Astrocyte (in vitro differentiated cells and primary cell): ENCODE data around the gene COL5A2. TPM values are rescaled to one million over a fixed set of nuclear protein-coding genes. Genes with fewer than 3 reads are reported as not detected.

Experiments used
- DNase-seq: peaks from one replicate; pipeline ENCODE4 v3.0.0-alpha.2; 2010; ENCODE audit warnings: low read depth
- FAIRE-seq: peaks from 2 replicates; lab custom pipeline; 2011; peaks lifted over from hg19 to GRCh38; lab: Jason Lieb, UNC
- H2AFZ ChIP-seq: 2 replicates; pipeline ENCODE4 v1.6.0; 2012; ENCODE audit warnings: low read depth, low read length, inconsistent platforms
- H3K27ac ChIP-seq: 2 replicates; pipeline ENCODE4 v1.5.1; 2011; ENCODE audit warnings: low read depth, low read length, inconsistent platforms
- H3K27me3 ChIP-seq: 2 replicates; pipeline ENCODE4 v1.6.0; 2011; ENCODE audit warnings: low read length, inconsistent platforms; ENCODE audit not compliant: insufficient read depth
- H3K36me3 ChIP-seq: 2 replicates; pipeline ENCODE4 v1.5.1; 2011; ENCODE audit warnings: low read length, inconsistent platforms; ENCODE audit not compliant: insufficient read depth
- H3K4me1 ChIP-seq: 2 replicates; pipeline ENCODE4 v1.5.1; 2011; ENCODE audit warnings: low read length, inconsistent platforms; ENCODE audit not compliant: insufficient read depth
- H3K4me2 ChIP-seq: 2 replicates; pipeline ENCODE4 v1.6.0; 2012; ENCODE audit warnings: low read length, inconsistent platforms
- H3K4me3 ChIP-seq: 2 replicates; pipeline ENCODE4 v1.5.1; 2011; ENCODE audit warnings: low read depth, mild to moderate bottlenecking, low read length, inconsistent platforms; ENCODE audit not compliant: insufficient read depth
- H3K79me2 ChIP-seq: 2 replicates; pipeline ENCODE4 v1.6.0; 2012; ENCODE audit warnings: mild to moderate bottlenecking, low read length, inconsistent platforms; ENCODE audit not compliant: insufficient read depth
- H3K9ac ChIP-seq: 2 replicates; pipeline ENCODE4 v1.6.0; 2012; ENCODE audit warnings: mild to moderate bottlenecking, low read length, inconsistent platforms
- H3K9me3 ChIP-seq: 2 replicates; pipeline ENCODE4 v1.5.1; 2012; ENCODE audit warnings: low read depth, mild to moderate bottlenecking, low read length, inconsistent platforms; ENCODE audit not compliant: insufficient read depth
- H4K20me1 ChIP-seq: 2 replicates; pipeline ENCODE4 v1.6.0; 2012; ENCODE audit warnings: low read length, inconsistent platforms; ENCODE audit not compliant: insufficient read depth
- H3K27ac Mint-ChIP-seq: one replicate; pipeline ENCODE4 v1.8.0; 2021; ENCODE audit warnings: mild to moderate bottlenecking, mixed read lengths; ENCODE audit not compliant: unreplicated experiment
- H3K27me3 Mint-ChIP-seq: one replicate; pipeline ENCODE4 v1.8.0; 2021; ENCODE audit warnings: low read depth, mixed read lengths; ENCODE audit not compliant: unreplicated experiment
- H3K36me3 Mint-ChIP-seq: one replicate; pipeline ENCODE4 v1.8.0; 2021; ENCODE audit warnings: low read depth, mixed read lengths; ENCODE audit not compliant: unreplicated experiment
- H3K4me1 Mint-ChIP-seq: one replicate; pipeline ENCODE4 v1.8.0; 2021; ENCODE audit warnings: low read depth, mixed read lengths; ENCODE audit not compliant: unreplicated experiment
- H3K4me3 Mint-ChIP-seq: one replicate; pipeline ENCODE4 v1.8.0; 2021; ENCODE audit warnings: mild to moderate bottlenecking, moderate library complexity, mixed read lengths; ENCODE audit not compliant: unreplicated experiment
- H3K9me3 Mint-ChIP-seq: one replicate; pipeline ENCODE4 v1.8.0; 2021; ENCODE audit warnings: mild to moderate bottlenecking, mixed read lengths; ENCODE audit not compliant: unreplicated experiment
- EZH2 ChIP-seq: IDR thresholded peaks from 2 replicates; pipeline ENCODE4 v1.6.1; 2012; ENCODE audit warnings: mild to moderate bottlenecking, low read length, inconsistent platforms; ENCODE audit not compliant: insufficient read depth
- total RNA-seq: library from RNA; stranded (reverse); gene quantifications from 2 replicates; pipeline ENCODE4 v1.2.1, GENCODE V29; 2021
- TF ChIP-seq, protein P1 (sequence below): IDR thresholded peaks from 2 replicates; pipeline ENCODE4 v1.5.1; 2011; ENCODE audit warnings: low read depth, mild to moderate bottlenecking, inconsistent platforms, low read length, moderate library complexity; ENCODE audit not compliant: insufficient read depth

COL5A2 gene
- total RNA-seq, 1 donor from 2014 or later: 429 TPM

DNA sequence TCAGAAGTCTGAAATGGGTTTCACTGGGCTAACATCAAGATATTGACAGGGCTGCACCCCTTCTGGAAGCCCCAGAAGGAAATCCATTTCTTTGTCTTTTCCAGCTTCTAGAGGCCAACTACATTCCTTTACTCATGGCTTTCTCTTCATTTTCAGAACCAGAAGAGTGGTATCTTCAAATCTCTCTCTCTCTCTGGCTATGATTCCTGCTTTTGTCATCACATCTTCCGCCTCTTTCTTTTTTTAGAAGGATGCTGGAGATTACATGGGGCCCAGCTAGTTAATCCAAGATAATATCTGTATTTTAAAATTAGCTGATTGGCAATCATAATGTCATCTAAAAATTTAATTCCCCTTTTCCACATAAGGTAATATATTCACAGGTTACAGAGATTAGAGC lies 23.8 kb downstream of the COL5A2 start:
- Mint-ChIP-seq H3K4me3 (no peak overlapping the region), H3K9me3 (no peaks in the 10 kb centered on the region), H3K4me1 (peaks cover 41% of the 10 kb centered on the region), H3K27me3 (no peaks in the 10 kb centered on the region), H3K27ac (no peak overlapping the region), H3K36me3 (peaks cover 14% of the 10 kb centered on the region)
- Histone ChIP-seq H3K27me3 (no peaks in the 10 kb centered on the region), H4K20me1 (peaks cover 29% of the 10 kb centered on the region), H3K27ac (no peak overlapping the region), H3K4me2 (no peak overlapping the region), H3K9me3 (no peaks in the 10 kb centered on the region), H3K36me3 (peaks cover 2% of the 10 kb centered on the region), H3K9ac (no peak overlapping the region), H2AFZ (no peak overlapping the region), H3K4me1 (peaks cover 17% of the 10 kb centered on the region), H3K4me3 (no peak overlapping the region), H3K79me2 (peaks cover 99% of the 10 kb centered on the region)
- no peak for FAIRE-seq
- DNase-seq: no peak
- no peak for TF ChIP-seq EZH2
- TF ChIP-seq, protein P1, sequence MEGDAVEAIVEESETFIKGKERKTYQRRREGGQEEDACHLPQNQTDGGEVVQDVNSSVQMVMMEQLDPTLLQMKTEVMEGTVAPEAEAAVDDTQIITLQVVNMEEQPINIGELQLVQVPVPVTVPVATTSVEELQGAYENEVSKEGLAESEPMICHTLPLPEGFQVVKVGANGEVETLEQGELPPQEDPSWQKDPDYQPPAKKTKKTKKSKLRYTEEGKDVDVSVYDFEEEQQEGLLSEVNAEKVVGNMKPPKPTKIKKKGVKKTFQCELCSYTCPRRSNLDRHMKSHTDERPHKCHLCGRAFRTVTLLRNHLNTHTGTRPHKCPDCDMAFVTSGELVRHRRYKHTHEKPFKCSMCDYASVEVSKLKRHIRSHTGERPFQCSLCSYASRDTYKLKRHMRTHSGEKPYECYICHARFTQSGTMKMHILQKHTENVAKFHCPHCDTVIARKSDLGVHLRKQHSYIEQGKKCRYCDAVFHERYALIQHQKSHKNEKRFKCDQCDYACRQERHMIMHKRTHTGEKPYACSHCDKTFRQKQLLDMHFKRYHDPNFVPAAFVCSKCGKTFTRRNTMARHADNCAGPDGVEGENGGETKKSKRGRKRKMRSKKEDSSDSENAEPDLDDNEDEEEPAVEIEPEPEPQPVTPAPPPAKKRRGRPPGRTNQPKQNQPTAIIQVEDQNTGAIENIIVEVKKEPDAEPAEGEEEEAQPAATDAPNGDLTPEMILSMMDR: no peak

DNA sequence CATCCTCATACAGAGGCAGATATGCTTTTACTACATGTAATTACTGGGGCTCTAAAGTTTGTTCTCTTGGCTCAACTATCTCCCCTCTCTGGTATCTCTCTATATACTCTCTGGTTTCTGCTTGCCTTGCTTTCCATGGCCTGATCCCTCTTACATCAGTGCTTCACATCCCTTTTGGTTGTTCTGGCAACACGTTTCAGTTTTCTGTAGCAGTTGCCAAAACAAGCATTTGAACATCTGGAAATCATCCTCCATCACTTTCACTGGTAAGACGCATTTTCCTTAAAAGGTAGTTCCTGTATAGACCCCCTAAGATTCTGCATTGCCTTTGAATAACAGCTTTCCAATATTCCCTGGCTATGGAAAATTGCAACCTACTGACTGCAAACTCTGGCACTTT lies 25.9 kb downstream of the COL5A2 start:
- H3K27ac ChIP-seq: no peak overlapping the region
- H3K79me2 ChIP-seq: peaks cover 100% of the 10 kb centered on the region
- H3K4me2 ChIP-seq: no peak overlapping the region
- H3K4me1 Mint-ChIP-seq: peaks cover 42% of the 10 kb centered on the region
- no peaks in the 10 kb centered on the region for H3K27me3 Mint-ChIP-seq
- H3K27me3 ChIP-seq: no peaks in the 10 kb centered on the region
- peaks cover 6% of the 10 kb centered on the region for H3K36me3 Mint-ChIP-seq
- H3K9me3 Mint-ChIP-seq: no peaks in the 10 kb centered on the region
- no peak overlapping the region for H3K9ac ChIP-seq
- no peak overlapping the region for H3K4me3 ChIP-seq
- H2AFZ ChIP-seq: no peak overlapping the region
- FAIRE-seq (peak; percentile 5), DNase-seq (peak; percentile 56)
- H3K9me3 ChIP-seq: no peaks in the 10 kb centered on the region
- TF ChIP-seq EZH2: no peak
- TF ChIP-seq, protein P1: no peak
- no peak overlapping the region for H3K4me3 Mint-ChIP-seq
- H4K20me1 ChIP-seq: peaks cover 36% of the 10 kb centered on the region
- no peak overlapping the region for H3K27ac Mint-ChIP-seq
- H3K36me3 ChIP-seq: peaks cover 5% of the 10 kb centered on the region
- peaks cover 23% of the 10 kb centered on the region for H3K4me1 ChIP-seq

DNA sequence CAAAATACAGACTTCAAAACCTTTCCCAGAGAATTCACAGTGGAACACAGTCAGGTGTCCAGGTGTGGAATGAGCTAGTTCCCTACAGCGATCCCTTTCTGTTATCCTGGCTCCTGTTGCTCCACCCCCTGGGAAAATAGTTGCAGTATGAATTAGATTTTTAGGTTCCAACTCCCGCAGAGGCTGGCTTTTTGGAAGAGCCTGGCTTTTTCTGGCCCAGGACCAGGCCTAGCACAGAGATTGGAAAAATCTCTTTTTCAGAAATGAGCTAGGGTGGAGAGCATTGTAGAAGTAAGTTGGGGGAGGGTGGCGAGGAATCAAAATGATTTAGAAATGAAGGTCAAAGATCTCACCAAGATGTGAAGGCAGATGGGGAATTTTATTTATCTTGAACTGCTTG lies 27.1 kb downstream of the COL5A2 start:
- Mint-ChIP-seq H3K27ac (no peak overlapping the region), H3K4me3 (no peak overlapping the region), H3K27me3 (no peaks in the 10 kb centered on the region), H3K4me1 (peaks cover 40% of the 10 kb centered on the region), H3K36me3 (peaks cover 3% of the 10 kb centered on the region), H3K9me3 (no peaks in the 10 kb centered on the region)
- Histone ChIP-seq H3K36me3 (peaks cover 5% of the 10 kb centered on the region), H3K4me1 (peaks cover 12% of the 10 kb centered on the region), H3K79me2 (peaks cover 100% of the 10 kb centered on the region), H3K9me3 (no peaks in the 10 kb centered on the region), H3K4me2 (no peak overlapping the region), H3K4me3 (no peak overlapping the region), H3K27me3 (no peaks in the 10 kb centered on the region), H4K20me1 (peaks cover 43% of the 10 kb centered on the region), H2AFZ (no peak overlapping the region), H3K27ac (no peak overlapping the region), H3K9ac (no peak overlapping the region)
- TF ChIP-seq, protein P1: no peak
- TF ChIP-seq EZH2: no peak
- FAIRE-seq (peak; percentile 20), DNase-seq (no peak)
